HG03378 (cell line): ENCODE results near the gene CHRNA5.

Experiments
- ATAC-seq: cut with Tn5 transposase; IDR thresholded peaks from one replicate; pipeline ENCODE4 v1.9.1; 2021; ENCODE audit warnings: mild to moderate bottlenecking, moderate library complexity; ENCODE audit not compliant: unreplicated experiment

Gene CHRNA5

DNA sequence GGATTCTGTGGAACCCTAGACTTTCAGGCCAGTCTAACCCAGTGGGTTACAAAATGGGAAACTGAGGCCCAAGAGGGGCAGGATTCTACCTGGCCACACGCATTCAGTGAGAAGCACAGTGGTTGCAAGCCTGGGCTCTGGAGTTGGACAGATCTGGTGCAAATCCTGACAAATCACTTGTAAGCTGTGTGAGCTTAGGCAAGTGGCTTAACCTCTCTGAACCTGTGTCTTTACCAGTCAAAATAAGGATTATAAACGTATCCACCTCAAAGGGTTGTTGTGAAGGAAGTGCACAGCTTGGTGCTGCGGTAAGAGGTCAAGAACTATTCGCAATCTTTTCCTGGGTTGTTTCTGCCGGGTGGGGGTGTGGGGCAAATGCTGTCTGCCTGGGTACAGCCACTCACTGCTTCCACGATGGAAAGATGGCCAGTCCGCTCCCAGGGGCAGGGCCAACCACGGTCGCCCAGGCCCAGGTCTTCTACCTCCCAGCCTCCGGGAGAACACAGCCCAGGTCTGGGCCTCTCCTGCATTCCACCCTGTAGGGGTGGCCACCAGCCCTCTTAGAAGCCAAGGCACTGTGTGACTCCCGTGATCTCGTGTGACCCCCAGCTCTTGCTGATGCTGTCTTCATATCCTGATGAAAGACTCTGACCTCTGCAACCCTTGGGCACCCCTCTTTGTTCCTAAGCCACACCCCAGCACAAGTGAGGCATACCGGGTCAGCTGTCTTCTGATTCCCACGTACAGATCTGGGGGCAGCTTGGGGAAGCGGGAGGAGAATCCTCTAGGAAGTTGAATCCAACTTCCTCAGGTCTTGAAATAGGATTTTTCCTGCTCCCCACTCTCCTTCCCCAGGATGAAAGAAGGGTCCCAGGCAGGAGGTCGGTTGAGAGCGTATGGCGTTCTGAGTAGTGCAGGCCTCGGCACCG is 54.0 kb downstream of the CHRNA5 start:
- no peak for ATAC-seq

DNA sequence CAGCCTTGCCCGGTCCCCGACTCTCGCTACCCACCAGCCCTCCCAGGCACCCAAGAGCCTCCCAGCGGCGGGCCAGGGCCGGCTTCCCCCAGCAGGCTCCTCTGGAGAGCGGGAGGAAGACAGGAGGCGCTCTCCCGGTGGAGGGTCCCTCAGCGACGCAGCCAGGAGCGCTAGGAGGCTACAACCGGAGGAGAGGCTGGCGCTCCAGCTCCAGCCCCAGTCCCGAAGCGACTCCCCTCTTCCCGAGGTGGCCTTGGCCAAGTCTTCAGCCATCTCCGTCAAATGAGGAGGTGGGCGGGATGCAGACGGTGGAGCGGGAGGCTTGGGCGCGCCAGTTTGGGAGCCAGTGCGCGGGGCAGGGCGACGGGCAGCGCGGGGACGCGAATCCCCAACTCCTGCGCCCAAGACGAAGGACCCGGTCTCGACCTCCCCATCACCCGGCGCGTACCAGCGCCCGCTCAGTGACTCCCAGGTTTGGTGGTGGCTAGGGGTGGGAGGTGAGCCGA is 54.8 kb downstream of the CHRNA5 start:
- no peak for ATAC-seq

DNA sequence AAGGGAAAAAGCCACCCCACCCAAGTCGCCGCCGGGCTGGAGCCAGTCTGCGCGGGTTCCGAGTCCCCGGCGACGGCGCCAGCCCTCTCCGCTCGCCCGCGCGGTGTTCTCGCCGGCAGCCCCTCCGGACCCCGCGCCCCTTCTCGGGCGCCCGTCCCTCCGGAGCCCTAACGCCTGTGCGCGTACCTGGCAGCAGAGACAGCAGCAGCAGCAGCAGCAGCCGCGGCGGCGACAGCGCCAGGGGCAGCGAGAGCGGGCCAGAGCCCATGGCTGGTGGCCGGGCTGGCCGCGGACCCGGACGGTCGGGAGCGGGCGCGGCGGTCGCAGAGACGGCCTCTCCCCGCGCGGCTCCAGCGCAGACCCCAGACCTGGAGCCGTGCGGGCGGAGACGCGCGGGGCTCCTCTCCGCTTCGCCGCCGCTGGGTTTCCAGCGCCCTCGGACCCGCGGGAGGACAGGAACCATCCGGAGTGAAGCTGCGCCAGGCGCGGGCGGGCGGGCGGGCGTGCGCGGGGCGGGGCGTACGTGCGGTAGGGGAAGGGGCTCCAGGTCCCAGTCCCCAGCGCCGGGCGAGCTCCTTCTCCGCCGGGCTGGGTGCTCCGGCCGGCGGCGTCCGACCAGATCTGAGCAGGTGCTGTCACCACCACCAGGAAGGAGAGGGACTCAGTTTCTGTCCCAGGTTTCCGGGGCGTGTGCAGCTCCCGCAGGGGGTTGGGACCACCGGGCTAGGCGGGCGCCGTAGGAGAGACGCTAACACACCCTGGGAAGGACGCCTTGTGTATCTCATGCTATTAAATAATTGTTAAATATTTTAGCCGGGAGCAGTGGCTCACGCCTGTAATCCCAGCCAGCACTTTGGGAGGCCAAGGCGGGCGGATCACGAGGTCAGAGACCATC is 55.5 kb downstream of the CHRNA5 start, which contains the start of gene CHRNA3:
Gene CHRNA3, minus strand, starts transcription at position 470 of the 895 bp plus-strand sequence. Its CDS starts 202 bp downstream, at position 268.
- no peak for ATAC-seq

DNA sequence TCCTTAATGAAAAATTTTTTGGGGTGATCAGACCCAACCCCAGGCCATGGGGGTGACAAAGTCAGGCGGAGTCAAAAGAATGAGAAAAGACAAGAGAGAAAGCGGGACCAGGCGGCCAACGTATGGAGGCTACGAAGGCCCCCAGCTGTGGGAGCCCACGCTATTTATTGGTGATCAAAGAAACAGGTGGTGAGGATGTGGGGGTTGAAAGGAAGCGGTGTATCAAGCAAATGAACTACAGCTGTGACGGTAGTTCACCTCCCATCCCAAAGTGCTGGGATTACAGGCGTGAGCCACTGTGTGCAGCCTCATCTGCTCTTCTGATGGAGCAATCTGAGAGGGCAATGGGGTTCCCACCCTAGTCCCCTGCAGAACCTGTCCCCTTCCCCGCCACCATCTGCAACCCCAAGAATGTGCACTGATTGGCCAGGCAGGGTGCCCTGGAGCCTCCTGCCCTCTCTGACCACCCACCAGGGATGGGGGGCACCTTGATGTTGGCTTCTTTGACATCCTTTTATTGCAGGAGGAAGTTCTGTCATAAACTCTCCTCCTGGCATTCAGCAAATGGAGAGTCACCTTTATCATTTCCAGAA is 56.6 kb downstream of the CHRNA5 start:
- ATAC-seq: no peak

DNA sequence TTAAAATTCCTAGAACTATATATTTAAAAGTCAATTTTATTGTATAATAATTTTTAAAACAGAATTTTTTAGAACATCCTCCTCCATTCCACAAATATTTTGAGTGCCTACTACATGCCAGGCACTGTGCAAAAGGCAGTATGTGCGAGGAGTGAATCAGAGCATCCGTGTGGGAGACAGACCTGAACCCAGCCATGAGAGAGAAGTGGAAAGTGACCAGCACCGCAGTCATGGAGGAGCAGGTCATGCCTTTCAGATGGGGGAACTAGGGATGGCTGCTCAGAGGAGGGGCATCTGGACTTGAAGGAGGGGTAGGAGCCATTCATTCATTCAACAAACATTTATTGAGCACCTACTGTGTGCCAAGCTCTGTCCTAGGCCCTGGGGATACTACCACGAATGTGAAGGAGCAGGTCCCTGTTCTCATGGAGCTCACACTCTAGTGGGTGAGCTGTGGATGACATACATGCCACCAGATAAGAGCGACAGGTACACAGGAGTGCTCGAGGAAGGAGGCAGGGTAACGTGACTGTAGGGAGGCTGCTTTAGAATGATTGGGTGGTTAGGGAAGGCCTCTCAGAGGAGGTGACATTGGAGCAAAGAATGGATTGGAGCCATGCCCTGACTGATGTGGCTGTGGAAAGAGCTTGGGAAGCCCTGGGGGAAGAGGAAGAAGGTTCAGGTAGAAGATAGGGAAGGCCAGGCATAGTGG is 58.6 kb downstream of the CHRNA5 start:
- no peak for ATAC-seq

DNA sequence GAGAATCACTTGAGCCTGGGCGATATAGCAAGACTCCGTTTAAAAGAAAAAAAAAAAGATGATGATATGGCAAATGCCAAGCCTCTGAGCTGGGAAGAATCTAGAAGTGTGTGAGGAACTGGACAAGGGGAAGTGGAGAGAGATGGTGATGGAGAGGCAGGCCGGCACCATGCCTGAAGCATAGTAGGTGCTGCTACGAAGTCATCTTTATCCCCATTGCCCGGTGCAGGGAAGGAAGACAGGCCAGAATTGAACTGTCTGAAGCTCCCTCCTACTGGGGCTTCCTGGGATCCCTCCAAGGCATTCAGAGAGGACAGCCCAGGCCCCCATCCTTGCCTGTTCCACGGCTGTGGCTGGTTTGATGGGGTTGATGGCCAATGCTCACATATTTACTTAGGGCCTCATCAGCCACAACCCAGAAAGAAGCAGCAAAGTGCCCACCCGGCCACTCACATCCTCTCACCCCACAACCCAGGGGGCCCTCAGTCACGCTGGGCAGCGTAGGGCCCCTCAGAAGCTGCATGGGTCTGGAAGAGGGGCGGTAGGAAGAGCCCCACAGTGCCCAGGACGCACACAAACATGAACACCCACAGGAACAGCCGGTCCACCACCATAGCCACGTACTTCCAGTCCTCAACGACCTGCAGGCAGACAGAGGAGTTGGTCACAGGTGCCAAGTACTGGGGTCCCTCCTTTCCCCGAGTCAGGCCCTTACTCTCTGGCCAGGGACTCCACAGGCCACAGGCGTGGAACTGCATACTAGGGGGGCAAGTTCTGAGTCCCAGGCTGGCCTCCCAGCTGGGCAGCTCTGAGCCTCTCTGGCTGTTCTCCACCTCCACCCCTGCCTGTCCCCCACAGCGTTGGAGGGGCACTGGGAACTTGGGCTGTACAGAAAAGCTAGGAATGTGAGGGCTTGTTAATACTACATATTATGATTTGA is 59.6 kb downstream of the CHRNA5 start:
- no peak for ATAC-seq

DNA sequence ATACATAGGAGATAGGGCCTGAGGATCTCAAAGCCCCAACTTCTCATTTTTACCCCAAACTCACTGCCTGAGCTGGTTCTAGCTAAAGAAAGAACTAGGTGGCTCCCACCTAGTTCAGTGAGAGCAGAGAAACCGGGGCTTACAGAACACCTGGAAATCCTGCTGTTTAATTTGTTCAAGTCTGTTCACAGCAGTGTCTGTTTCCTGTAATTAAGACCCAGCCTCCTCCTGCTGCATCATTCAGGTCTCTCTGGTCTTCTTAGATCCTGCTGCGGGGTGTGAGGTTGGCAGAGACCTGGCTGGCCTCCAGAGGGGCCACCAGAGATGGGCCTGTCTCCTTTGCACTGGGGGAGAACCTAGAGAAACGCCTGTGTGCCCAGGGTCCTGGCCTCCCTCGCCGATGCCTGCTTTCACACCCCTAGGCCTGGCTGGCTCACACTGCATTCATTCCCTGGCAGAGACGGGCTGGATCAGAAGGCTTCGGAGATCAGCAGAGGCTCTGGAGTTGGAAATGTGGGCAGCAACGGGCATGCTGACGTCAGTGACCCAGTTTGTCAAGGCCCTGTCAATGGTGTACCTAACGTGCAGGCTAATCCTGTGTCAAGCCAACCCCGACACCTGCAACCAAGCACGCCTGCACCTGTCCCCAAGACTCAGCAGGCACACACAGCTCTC is 60.4 kb downstream of the CHRNA5 start:
- no peak for ATAC-seq

DNA sequence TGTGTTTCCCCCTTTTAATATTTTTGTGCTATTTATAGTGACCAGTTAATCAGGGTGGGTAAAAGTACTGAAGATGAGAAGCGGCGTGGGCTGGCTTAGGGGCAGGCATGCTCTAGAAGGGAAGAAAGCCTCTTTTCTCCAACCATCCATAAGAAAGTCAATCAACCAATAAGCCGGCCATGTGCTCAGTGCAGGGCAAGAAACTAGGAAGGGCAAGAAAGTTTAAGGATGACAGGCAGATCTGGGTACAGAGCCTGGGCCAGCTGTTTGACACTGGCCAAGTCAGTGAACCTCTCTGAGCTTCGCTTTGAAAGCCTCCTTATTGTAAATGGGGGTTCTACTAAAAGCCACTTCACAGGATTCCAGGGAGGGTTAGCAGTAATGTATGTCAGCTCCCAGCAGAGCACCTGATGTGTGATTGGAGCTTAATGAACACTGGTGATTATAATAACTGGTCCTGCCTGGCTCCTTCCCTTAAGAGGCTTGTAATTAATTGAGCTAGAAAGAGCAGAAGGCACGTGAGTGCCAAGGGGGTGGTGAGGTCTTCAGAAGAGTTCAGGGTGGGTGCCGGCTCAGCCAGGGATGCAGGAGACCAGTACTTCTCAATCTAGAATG is 61.2 kb downstream of the CHRNA5 start:
- no peak for ATAC-seq

DNA sequence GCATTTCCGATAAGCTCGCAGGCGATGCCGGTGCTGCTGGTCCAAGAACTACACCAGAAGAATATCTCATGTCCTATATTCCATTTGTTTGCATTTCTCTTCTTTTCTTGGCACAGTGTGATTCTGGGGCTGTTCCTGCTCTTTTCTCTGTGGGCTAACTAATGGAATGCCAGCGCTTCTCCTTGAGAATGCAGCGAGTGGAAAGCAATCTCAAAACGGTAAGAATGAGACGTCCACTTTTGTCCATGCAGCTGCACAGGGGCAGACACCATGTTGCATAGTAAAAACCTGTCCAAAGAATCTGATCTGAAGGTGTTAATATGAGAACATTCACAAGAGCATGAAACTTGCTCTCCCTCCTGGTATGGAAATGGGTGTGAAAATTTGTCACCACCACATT is 62.0 kb downstream of the CHRNA5 start:
- ATAC-seq: no peak

DNA sequence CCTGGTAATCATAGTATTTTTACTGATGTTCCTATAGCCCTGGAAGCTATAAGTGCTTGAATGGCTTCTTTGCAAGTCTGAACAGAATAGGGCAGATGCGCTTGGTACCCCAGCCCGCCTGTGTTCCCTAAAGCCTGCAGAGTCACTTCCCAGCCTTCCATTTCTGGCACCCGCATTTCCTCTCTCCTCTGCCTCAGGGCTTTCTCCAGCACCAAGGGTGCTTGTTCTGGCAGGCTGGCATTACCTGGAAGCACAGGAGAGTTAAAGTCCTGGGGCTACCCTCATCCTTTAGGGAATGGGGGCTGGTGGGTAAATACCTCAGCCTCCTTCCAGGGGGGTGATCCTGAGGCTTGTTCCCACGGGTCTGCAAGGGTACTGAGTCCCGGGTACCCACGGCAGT is 62.9 kb downstream of the CHRNA5 start:
- ATAC-seq: no peak

DNA sequence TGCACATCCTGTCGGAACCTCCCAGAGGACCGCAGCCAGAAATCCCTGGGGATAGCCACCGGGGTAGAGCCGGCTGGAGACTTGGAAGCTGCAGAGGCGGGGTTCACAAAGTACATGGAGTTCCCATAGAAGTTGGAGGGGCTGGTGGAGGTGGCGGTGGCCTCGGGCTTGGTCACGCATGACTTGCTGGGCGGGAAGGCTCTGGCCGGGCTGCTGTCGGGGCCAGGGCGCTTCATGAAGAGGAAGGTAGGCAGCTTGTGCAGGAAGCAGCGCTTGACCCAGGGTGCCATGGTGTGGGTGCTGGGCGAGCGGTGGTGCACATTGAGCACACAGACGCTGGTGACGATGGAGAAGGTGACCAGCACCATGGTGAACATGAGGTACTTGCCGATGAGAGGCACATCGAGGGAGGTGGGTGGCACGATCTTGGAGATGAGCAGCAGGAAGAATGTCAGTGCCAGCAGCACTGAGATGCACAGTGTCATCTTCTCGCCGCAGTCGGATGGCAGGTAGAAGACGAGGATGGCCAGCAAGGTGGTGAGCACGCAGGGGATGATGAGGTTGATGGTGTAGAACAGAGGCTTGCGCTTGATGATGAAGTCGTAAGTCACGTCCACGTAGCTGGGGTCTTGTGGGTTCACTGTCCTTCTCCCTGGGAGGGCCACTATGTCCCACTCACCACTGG is 63.9 kb downstream of the CHRNA5 start:
- no peak for ATAC-seq

DNA sequence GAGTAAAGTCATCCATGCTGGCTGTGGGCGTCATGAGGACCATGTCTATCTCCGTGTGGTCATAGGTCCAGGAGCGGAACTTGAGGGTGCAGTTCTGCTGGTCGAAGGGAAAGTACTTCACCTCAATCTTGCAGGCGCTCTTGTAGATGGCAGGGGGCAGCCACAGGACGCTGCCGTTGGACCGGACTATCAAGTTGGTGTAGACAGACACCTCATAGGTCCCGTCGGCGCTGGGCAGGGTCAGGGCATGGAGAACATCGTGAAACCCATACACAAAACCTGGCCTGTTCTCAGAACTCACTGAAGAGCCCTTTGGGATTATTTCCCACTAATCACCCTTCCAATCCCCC is 64.4 kb downstream of the CHRNA5 start:
- no peak for ATAC-seq

DNA sequence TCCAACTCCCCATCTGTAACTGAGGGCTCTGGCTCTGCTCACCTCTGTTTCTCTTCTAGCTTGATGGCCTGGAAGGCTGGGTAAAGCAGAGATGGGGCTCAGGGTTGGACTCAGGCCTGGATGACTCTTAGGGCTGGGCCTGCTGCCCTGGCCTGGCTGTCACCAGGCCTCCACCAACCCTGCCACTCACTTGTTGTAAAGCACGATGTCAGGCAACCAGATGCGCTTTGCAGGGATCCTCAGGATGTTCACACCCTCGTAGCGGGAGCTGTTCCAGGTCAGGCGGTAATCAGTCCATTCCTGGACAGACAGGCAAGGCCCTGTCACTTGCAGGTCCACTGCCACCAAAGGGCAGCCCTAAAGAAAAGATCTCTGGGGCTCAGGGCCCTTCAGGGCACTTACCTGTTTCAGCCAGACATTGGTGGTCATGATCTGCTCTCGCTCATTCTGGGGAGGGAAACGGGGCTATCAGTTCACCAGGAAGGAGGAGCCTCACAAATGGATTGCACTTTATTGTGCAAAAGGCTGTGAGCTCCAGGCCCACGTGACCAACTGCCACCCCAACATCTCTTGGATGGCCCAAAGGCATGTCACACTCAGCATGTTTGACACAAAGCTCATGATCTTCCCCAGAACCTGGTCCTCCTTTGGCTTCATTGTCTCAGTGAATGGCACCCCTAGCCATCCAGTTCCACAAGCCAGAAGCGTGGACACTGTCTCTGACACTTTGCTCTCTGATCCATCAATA is 65.7 kb downstream of the CHRNA5 start:
- ATAC-seq: no peak

DNA sequence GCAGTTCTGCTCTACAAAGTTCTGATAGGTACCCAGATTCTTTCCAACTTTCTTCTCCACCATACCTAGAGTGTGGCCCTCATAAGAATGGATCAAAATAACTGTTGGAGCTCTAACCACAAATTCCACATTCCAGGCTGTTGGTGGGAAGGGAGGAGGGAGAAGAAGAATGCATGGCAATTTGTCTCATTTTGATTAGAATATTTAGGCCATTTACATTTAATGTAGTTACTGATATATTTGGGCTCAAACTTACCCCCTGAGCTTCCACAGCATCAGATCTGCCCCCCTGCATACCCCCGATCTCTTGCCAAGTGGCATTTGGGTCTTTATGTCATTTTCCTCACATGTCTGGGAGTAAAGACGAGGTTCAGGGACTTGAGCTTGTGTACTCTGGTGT is 68.0 kb downstream of the CHRNA5 start:
- ATAC-seq: no peak

DNA sequence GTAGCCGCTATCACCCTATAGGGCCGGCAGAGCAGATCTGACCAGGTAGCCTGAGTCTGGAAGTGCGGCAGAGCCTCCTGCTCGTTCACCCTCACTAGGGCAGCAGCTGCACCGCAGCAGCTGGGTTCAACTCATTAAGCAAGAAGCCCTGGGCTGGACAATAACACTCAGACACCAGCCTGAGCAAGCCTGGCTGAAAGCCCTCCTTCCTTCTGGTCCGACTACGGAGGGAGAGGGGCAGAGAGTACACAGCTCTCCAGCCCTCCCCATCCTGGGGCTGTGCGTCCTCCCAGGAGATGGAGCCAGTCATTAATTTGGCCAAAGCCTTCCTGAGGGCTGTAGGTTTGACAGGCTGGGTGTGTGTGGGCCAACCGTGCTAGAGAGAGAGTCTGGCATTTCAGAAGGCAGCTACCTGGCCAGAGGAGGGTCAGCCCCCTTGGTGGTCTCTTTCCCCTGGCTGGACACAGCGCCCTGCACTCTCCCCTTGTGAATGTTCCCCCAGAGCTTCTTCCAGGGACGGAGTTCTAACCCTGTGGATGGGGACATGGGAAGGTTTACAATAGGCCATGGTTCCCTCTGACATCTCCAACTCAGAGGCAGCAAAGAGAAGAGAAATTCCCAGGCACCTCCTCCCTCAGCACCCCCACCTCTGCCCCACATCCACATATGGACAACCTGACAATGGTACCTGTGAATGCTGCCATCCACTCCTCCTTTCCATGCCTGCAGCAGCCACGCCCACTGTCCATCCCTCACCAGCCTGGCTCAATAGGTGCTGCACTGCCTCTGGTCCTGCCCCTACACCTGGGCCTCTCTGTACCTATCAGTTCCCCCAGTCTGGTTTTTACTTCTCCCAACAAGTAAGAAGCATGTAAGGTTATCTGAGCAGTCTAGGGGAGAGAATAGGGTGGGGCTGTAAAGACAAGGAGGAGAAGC is 69.2 kb downstream of the CHRNA5 start:
- no peak for ATAC-seq

DNA sequence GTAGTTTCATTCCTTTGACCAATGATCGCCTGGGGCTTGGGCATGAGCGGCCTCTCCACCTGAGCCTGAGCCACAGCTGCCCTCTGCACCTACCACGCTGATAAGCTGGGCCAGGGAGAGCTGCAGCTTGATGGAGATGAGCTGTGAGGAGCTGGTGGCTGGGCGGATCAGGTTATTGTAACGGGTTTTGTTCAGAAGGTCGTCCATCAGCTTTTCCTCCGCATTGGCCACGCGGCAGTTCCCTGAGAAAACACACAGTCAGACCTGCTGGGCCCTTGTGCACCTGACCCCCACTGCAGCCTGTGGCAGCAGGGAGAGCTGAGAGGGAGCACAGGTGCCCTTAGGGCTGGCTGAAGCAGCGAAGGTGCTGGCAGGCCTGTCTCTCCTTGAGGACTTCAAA is 70.0 kb downstream of the CHRNA5 start:
- no peak for ATAC-seq
